Fibroblast of mammary gland (primary cell): ENCODE results near the gene RNF138.

Source experiments
- DNase-seq: peaks from one replicate; pipeline ENCODE4 v3.0.0-alpha.2; 2010; ENCODE audit warnings: low read depth
- H3K4me3 ChIP-seq: 2 replicates; pipeline ENCODE4 v1.5.1; 2011; ENCODE audit warnings: low read depth, mild to moderate bottlenecking, low read length, moderate library complexity; ENCODE audit not compliant: control insufficient read depth
- CTCF ChIP-seq: conservative IDR thresholded peaks from 2 replicates; pipeline ENCODE4 v1.5.1; 2011; ENCODE audit warnings: low read depth, low read length, inconsistent platforms; ENCODE audit not compliant: control insufficient read depth, insufficient read depth

Gene RNF138

GRCh38 chr18:32060026-32060425 is 31.6 kb upstream of the RNF138 start:
- DNase-seq = no peak
- no peak overlapping the region for H3K4me3 ChIP-seq
- no peak for TF ChIP-seq CTCF

GRCh38 chr18:32067375-32068167 is 24.1 kb upstream of the RNF138 start:
- TF ChIP-seq CTCF = no peak
- DNase-seq = no peak
- no peak overlapping the region for H3K4me3 ChIP-seq

- no peak overlapping the region for H3K4me3 ChIP-seq
- peak; percentile 26 for TF ChIP-seq CTCF
- DNase-seq = no peak
Measured at GRCh38 chr18:32072321-32072720, 19.4 kb upstream of the RNF138 start.

- DNase-seq = no peak
- TF ChIP-seq CTCF = no peak
- no peak overlapping the region for H3K4me3 ChIP-seq
Measured at GRCh38 chr18:32074206-32074605, 17.5 kb upstream of the RNF138 start.

GRCh38 chr18:32078845-32079244 is 12.8 kb upstream of the RNF138 start:
- TF ChIP-seq CTCF = no peak
- no peak overlapping the region for H3K4me3 ChIP-seq
- DNase-seq = no peak

- no peak for TF ChIP-seq CTCF
- no peak for DNase-seq
- H3K4me3 ChIP-seq = no peak overlapping the region
Measured at GRCh38 chr18:32081881-32082280, 9.8 kb upstream of the RNF138 start.
